Panc1 (cell line): ENCODE results near the gene HCN3. TPM values are rescaled to one million over a fixed set of nuclear protein-coding genes. Genes with fewer than 3 reads are reported as not detected.

ENCODE experiments used
- ATAC-seq: fragments of 200-7000 bp; cut with Tn5 transposase; 2 replicates; pipeline ENCODE4 v1.9.1; 2020; ENCODE audit warnings: mild to moderate bottlenecking, moderate library complexity
- BruUV-seq: library from RNA; stranded (reverse); fragments of 400-500 nt; replicated peaks from 2 replicates; lab custom pipeline; 2021; lab: Mats Ljungman, UMichigan
- CTCF ChIA-PET: fragments of 300-600 bp; sonication (Branson Sonifier 250); formaldehyde crosslinking; loops from one replicate; lab custom pipeline; 2022; ENCODE audit warnings: antibody characterized with exemption; lab: Charles Lee
- POLR2A ChIA-PET: fragments of 300-600 bp; sonication (Branson Sonifier 250); formaldehyde crosslinking; loops from one replicate; lab custom pipeline; 2022; ENCODE audit warnings: antibody characterized with exemption; lab: Charles Lee
- DNase-seq: peaks from one replicate; pipeline ENCODE4 v3.0.0-alpha.2; 2010; ENCODE audit warnings: low read depth, low spot score
- H3K27ac ChIP-seq: 2 replicates; pipeline ENCODE4 v1.5.1; 2011; ENCODE audit warnings: mild to moderate bottlenecking, low read length, inconsistent platforms
- H3K27me3 ChIP-seq: fragments of 200-500 bp; sonication (Bioruptor generic); 2 replicates; pipeline ENCODE4 v1.6.0; 2014; ENCODE audit warnings: low read length, inconsistent platforms; ENCODE audit not compliant: control insufficient read depth, insufficient read depth
- H3K36me3 ChIP-seq: fragments of 200-500 bp; sonication (Bioruptor generic); 2 replicates; pipeline ENCODE4 v1.5.1; 2014; ENCODE audit warnings: inconsistent platforms, mild to moderate bottlenecking, low read length, moderate library complexity; ENCODE audit not compliant: control insufficient read depth, insufficient read depth
- H3K4me1 ChIP-seq: 2 replicates; pipeline ENCODE4 v1.5.1; 2011; ENCODE audit warnings: inconsistent platforms, mild to moderate bottlenecking, low read length, moderate library complexity; ENCODE audit not compliant: control insufficient read depth, insufficient read depth
- H3K4me3 ChIP-seq, 2 experiments: 2 replicates each; pipeline ENCODE4 v1.5.1; 2011 to 2012; ENCODE audit warnings: low read depth in 2 of 2, low read length in 2 of 2, mild to moderate bottlenecking in 2 of 2, inconsistent platforms in 1 of 2, moderate library complexity in 1 of 2
- H3K9me3 ChIP-seq: fragments of 200-500 bp; sonication (Bioruptor generic); 2 replicates; pipeline ENCODE4 v1.5.1; 2014; ENCODE audit warnings: low read depth, mild to moderate bottlenecking, inconsistent platforms, low read length, moderate library complexity; ENCODE audit not compliant: control insufficient read depth, insufficient read depth
- CTCF ChIP-seq: fragments of 450-650 bp; IDR thresholded peaks from 2 replicates; pipeline ENCODE4 v1.5.1; 2017; ENCODE audit warnings: mild to moderate bottlenecking
- POLR2AphosphoS5 ChIP-seq: IDR thresholded peaks from 2 replicates; pipeline ENCODE4 v1.6.1; 2012; ENCODE audit warnings: mild to moderate bottlenecking, low read depth, low read length, moderate library complexity
- REST ChIP-seq, 2 experiments: IDR thresholded peaks; 2 replicates each; pipeline ENCODE4 v1.6.1; 2011 to 2012; ENCODE audit warnings: low read depth in 2 of 2, control low read depth in 1 of 2, low read length in 1 of 2, mild to moderate bottlenecking in 1 of 2, moderate library complexity in 1 of 2; ENCODE audit not compliant: insufficient read depth in 1 of 2
- SIN3A ChIP-seq: IDR thresholded peaks from 2 replicates; pipeline ENCODE4 v1.6.1; 2012; ENCODE audit warnings: low read depth, mild to moderate bottlenecking, low read length, moderate library complexity, borderline replicate concordance; ENCODE audit not compliant: insufficient read depth
- TCF7L2 ChIP-seq: IDR thresholded peaks from 2 replicates; pipeline ENCODE4 v1.6.1; 2011; ENCODE audit warnings: mild to moderate bottlenecking, low read depth, low read length, inconsistent platforms
- in situ Hi-C: cut with HindIII; loops from 2 replicates; pipeline ENCODE4 v1.10.0; 2016; ENCODE audit warnings: low sequenced_read_pairs, low pct_unique_long_range_greater_than_20kb
- intact Hi-C: fragments of 100-400 bp; cut with micrococcal nuclease; formaldehyde crosslinking; loops from one replicate; pipeline ENCODE4 v1.10.0; 2022; ENCODE audit not compliant: unreplicated experiment
- total RNA-seq: library from RNA; stranded (reverse); gene quantifications from one replicate; pipeline ENCODE4 v1.2.1, GENCODE V29; 2021; ENCODE audit not compliant: unreplicated experiment

Gene HCN3
- total RNA-seq, 1 experiment from 2014 or later = 7.8 TPM

- Histone ChIP-seq H3K36me3 (no peaks in the 10 kb centered on the region), H3K27ac (no peak overlapping the region), H3K27me3 (no peaks in the 10 kb centered on the region), H3K9me3 (no peaks in the 10 kb centered on the region), H3K4me1 (no peaks in the 10 kb centered on the region), H3K4me3 (no peak overlapping the region)
- POLR2A ChIA-PET = interaction anchor here (1.2 kb wide), 1 partner anchor 11 kb away, joined by 3 read pairs; no protein-coding TSS in a partner anchor
- TF ChIP-seq SIN3A (no peak), REST (IDR thresholded peaks at IDR 0.05; ENCODE audit: insufficient read depth in 1 of 2, low read depth in 2 of 2, low read length in 1 of 2) (no peak), TCF7L2 (no peak), POLR2AphosphoS5 (no peak), CTCF (no peak)
- BruUV-seq = no TSS peak
- intact Hi-C loops = no loop called here
- ATAC-seq (no peak), DNase-seq (no peak)
- in situ Hi-C loops = no loop called here
- CTCF ChIA-PET = no interaction called here
These were observed 20.1 kb downstream of the HCN3 start for GRCh38 chr1:155297384-155297783.

GRCh38 chr1:155300024-155300423, 22.8 kb downstream of the HCN3 start:
- no peak for DNase-seq

More at GRCh38 chr1:155300024-155300423, 22.8 kb downstream of the HCN3 start:
- Histone ChIP-seq H3K9me3 (no peaks in the 10 kb centered on the region), H3K27ac (no peak overlapping the region), H3K4me3 (no peak overlapping the region), H3K4me1 (no peaks in the 10 kb centered on the region), H3K36me3 (no peaks in the 10 kb centered on the region), H3K27me3 (no peaks in the 10 kb centered on the region)
- in situ Hi-C loops (no loop called here), intact Hi-C loops (no loop called here)
- BruUV-seq = no TSS peak
- TF ChIP-seq TCF7L2 = no peak
- no peak for TF ChIP-seq REST (IDR thresholded peaks at IDR 0.05; ENCODE audit: insufficient read depth in 1 of 2, low read depth in 2 of 2, low read length in 1 of 2)
- TF ChIP-seq CTCF = no peak
- ChIA-PET POLR2A (interaction anchor here (1.1 kb wide), 1 partner anchor 27 kb away, joined by 4 read pairs; the partner anchor contains the start of gene CLK2), CTCF (interaction anchor here (1.0 kb wide), 1 partner anchor 49 kb away, joined by 3 read pairs; no protein-coding TSS in a partner anchor)
- no peak for ATAC-seq
